OCI-LY1 (cell line): Measurements from ENCODE around the gene ADAMTS12.

Experiments used
- CTCF ChIP-seq: fragments of 200-600 bp; sonication (generic), shearing (Covaris generic); IDR thresholded peaks from 2 replicates; pipeline ENCODE4 v1.5.1; 2017; ENCODE audit warnings: mild to moderate bottlenecking, antibody characterized with exemption, low read length, moderate library complexity, mixed read lengths
- EZH2 ChIP-seq: fragments of 200-600 bp; sonication (generic), shearing (Covaris generic); IDR thresholded peaks from 2 replicates; pipeline ENCODE4 v1.8.0; 2017; ENCODE audit warnings: borderline replicate concordance, mixed run types, mild to moderate bottlenecking, antibody characterized with exemption, low read length, moderate library complexity, mixed read lengths

GRCh38 chr5:33854733-33855151, 37.0 kb downstream of the ADAMTS12 start:
- TF ChIP-seq EZH2 (no peak), CTCF (no peak)
